NCI-H69 (cell line): Measurements from ENCODE around the gene SCAMP3.
"Not testable (repeated sequence)": the region's sequence is repeated elsewhere in the genome, so short reads cannot be mapped to it uniquely, and the experiment has no call there.

Source experiments
- DNase-seq: peaks from one replicate; lab custom pipeline; 2025; lab: John Stamatoyannopoulos, UW

SCAMP3 gene

DNA sequence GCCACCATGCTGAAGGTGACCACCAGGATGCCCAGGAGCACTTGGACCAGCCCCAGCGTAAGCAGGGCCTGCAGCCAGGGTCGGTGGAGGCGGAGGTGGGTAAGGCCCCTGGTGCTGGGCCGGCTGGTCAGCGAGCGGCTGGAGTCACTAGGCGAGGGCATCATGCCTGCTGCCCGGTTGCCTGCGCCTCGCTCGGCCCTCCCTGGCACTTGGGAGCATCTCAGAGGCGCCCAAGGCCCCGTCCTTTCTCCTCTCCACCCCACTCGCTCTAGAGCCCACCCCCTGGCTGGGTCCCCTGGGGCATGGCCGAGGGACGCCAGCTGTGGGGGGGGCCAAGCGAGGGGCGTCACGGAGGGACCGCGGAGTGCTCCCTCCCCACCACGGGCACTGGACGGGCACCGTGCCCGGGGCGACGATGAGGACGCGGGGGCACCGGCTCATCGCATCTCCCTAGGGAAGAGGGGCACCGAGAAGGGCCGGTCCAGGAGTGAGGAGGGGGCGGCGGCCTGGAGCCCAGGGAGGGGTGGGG, 7.4 kb downstream of the SCAMP3 start:
- no peak for DNase-seq

DNA sequence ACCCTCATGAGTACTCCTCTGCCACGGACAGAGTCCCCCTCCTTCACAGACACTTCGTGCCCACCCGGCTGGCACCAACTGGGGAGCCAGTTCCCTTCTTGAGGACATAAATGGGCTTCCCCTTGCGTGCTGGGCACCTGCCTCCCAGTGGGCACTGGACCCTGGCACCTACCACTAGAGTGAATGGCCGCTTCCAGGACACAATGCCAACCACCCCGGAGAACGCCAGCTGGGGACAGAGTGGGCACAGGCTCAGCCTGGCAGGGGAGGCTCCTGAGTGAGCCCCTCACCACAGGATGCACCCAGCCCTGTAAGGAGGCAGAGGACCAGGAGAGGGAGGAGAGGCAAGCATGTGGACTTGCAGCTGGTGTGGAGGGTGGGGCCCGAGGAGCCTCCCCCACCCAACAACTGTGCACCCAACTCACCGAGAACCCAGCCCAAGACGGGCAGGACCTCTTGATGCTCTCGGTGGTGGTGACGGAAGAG, 7.9 kb downstream of the SCAMP3 start:
- DNase-seq: peak; percentile 50

DNA sequence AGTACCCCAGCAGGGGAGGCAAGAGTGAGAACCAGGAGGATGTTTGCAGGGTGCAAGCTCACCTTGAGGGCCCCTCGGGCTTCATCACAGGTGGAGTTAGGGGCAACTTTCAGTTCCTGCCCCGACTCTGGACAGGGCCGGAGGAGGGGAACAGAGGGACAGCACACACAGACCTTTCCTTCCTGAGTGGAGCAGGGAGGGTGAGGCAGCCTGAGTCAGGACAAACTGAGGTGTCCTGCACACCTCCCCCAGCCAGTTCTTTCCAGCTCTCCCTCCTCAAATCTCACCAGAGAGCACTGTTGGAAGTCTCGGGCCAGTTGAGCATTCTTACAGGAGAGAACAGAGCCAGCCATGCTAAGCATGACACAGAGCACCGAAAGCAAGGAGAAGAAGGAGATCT, 8.4 kb downstream of the SCAMP3 start:
- no peak for DNase-seq

GRCh38 chr1:155253208-155253607, 9.0 kb downstream of the SCAMP3 start:
- no peak for DNase-seq

- no peak for DNase-seq
These were observed 10.6 kb downstream of the SCAMP3 start for GRCh38 chr1:155251566-155251965.

DNA sequence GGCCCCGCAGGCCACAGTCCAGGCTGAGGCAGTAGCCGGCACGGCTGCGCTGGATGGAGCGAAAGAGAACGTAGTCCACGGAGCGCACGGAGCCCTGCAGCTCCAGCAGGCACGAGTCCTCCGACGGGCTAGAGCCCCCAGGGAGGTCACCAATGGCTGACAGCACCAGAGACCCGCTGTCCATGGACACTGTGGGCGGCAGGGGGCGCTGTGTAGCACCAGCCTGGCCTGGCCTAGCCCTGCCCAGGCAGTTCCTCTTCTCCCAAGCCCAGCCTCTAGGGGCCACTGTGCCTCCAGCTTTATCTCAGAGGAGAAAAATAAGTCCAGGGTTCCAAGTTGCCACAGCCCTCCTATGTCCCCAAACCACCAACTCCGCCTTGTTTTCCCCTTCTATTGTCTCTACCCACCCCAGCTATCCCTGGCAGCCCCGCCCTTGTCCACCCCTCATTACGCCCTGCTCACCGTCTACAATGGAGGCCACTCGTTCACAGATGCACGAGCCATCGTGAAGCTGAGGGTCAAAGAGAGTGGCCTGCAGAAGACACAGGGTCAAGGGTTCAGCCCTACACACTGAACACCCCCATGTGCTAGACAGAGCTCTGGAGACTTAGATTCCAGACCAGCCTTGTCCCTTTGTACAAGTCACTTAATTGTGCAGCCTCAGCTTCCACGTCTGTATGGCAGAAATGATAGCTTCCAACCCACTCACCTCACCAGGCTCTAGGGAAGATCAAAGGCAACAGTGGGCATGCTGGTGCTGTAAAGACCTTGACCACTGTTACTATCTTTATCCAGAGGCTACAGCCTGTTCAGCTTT, 11.3 kb downstream of the SCAMP3 start:
- DNase-seq: peak; percentile 95

DNA sequence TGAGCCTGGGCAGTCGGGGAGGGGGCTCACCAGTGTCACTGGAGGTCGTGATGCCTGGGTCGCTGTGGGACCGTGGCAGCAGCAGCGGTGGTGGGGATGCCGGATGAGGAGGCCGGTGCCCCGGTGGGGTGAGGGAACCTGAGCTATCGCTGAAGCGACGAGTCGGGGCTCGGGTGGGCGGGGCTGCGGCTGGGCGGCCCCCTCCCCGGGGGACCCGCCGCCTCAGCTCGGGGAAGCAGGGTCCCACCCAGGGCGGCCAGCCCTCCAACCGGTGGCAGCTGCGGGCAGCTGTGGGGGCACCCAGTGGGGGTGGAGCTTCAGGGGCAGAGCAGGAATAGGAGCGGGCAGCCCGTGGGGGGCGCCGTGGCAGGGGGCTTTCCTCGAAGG, 11.9 kb downstream of the SCAMP3 start:
- DNase-seq: no peak

DNA sequence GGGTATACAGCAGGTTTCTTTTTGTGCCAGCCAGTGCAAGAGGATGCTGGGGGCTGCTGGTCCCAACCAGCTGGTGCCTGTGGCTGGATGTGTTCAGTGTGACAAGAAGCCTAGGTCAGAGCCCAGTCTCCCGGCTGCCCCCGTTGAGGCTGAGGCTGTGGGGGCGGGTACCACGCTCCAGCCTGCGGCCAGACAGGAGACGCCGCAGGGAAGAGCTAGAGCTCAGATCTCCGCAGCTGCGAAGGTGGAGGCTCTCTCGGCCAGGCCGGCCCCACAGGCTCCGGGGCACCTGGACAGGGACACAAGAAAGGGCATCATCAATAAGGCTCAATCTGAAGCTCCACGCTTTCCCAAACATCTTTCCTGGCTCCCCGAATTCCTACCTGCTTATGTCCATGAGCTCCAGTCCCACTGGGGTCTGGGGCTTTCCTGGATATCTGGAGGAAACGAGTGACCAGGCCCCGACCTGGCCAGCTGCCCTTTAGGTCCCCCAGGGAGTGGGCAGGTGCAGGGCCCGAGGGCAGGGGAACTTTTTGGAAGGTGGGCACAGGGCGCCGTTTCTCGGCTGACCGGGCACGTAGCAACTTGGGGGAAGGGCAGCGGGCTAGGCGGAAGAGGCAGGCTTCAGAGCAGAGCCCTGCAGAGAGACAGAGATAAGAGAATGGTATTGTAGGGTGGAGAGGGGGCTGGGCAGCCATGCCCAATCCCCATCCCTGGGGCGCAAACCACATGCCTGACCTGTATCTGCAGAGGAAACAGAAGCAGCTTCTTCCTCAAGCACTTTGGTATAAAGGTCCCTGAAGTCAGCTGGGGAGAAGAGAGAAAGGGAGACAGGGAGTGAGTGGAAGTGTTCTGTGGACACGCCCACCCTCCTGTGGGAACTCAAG, 14.2 kb downstream of the SCAMP3 start:
- DNase-seq: no peak

DNA sequence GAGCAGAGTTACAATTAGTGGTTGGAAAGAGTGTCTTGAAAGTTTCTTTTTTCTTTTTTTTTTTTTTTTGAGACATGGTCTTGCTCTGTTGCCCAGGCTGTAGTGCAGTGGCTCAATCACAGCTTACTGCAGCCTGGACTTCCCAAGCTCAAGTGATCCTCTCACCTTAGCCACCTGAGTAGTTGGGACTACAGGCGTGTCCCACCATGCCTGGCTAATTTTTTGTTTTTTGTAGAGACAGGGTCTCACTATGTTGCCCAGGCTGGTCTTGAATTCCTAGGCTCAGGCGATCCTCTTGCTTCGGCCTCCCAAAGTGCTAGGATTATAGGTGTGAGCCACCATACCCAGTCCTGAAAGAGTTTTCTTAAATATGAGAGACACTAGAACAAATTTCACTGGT, 15.4 kb downstream of the SCAMP3 start:
- DNase-seq: not testable (repeated sequence)

DNA sequence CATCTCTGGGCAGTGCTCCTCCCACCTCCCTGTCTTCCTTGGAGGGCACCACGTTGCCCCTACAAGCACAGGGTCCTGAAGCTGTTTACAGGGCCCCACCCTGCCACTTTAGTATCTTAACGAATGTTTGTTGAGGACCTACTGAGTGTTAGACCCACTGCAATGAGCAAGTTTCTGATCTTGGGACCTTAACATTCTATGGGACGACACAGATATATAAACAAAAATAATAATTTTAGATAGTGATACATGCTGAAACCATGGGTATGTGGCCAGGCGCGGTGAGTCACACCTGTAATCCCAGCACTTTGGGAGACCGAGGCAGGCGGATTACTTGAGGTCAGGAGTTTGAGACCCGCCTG, 17.0 kb downstream of the SCAMP3 start:
- no peak for DNase-seq

DNA sequence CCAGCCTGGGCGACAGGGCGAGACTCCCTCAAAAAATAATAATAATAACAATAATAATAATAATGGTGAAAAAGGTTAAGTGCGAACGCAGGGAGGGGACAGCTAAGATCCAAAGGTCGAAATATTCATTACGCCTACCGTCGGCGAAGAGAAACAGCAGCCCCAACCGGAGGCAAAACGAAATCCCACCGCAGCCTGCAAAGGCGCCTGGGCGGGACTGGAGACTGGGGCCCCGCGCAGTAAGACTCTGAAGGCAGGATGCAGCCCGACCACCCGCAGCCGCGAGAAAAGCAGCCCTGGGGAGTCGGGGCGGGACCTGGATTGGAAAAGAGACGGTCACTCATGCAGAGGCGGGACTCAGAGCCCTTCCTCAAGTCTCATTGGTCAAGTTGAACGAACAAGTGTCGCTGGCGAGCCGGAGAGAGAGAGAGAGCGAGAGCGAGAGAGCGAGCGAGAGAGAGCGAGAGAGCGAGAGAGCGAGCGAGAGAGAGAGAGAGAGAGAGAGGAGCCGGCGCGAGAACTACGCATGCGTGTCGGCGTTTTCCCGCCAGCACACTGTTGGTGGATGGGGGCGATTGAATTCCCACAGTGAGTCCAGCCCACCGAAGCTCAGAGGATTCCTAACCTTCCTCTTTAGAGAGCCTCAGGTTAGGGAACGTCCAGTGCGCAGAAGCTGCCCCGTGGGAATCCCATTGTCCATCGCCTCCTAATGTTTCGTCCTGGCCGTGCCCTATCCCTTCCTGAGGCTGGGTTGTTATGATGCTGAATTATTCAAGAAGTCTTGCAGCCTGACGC, 17.6 kb downstream of the SCAMP3 start:
- DNase-seq: peak; percentile 100

DNA sequence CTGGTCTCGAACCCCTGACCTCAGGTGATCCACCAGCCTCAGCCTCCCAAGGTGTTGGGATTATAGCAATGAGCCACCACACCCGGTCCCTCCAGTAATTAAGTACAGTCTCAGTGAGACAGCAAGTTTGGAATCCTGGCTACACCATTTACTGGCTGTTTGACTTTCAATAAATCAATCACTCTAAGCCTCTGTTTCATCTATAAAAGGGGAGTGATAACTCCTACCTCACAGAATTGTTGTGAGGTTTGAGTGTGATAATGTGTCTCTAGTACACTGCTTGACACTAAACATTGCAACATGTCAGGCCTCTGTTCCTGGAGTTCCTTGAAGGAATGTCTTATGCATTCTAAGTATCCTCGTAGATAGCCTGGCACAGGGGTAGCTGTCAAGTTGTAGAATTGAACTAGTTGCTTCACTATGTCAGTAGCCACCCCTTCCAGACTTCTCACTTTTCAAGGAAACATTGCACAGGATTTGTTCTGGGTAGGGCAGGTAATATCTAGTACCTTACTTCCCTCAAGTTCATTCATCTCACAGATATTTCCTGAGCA, 19.3 kb downstream of the SCAMP3 start:
- peak; percentile 53 for DNase-seq

GRCh38 chr1:155241841-155242264, 20.3 kb downstream of the SCAMP3 start:
- DNase-seq: no peak

GRCh38 chr1:155241069-155241679, 21.0 kb downstream of the SCAMP3 start:
- peak; percentile 91 for DNase-seq

- no peak for DNase-seq
These were observed 25.7 kb downstream of the SCAMP3 start for GRCh38 chr1:155236451-155236850.

- DNase-seq: not testable (repeated sequence)
These were observed 26.8 kb downstream of the SCAMP3 start for GRCh38 chr1:155235375-155235774.

- DNase-seq: not testable (repeated sequence)
These were observed 28.7 kb downstream of the SCAMP3 start for GRCh38 chr1:155233502-155233901.

GRCh38 chr1:155232001-155232978, 29.9 kb downstream of the SCAMP3 start:
- not testable (repeated sequence) for DNase-seq

GRCh38 chr1:155231302-155231701, 30.9 kb downstream of the SCAMP3 start:
- not testable (repeated sequence) for DNase-seq

DNA sequence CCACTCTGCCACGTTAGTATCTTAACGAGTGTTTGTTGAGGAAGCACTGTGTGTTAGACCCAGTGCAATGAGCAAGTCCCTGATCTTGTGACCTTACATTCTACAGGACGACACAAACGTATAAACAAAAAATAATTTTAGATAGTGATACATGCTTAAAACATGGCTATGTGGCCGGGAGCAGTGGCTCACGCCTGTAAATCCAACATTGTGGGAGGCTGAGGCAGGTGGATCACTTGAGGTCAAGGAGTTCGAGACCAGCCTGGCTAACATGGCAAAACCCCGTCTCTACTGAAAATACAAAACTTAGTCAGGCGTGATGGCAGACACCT, 34.1 kb downstream of the SCAMP3 start:
- DNase-seq: no peak
